ENCODE measurements around the gene SYNGAP1.

Gene SYNGAP1

GRCh38 chr6:33406126-33406525, 13.7 kb upstream of the SYNGAP1 start:
- H3K4me3 ChIP-seq (replicated peaks; ENCODE audit: low read depth, low read length), result no peak overlapping the region
- DNase-seq (ENCODE audit: low read depth), result no peak
- no peak for TF ChIP-seq CTCF (IDR thresholded peaks at IDR 0.05; ENCODE audit: low read length, missing control alignments)

- no peak overlapping the region for H3K4me3 ChIP-seq (replicated peaks; ENCODE audit: low read depth, low read length)
- peak; percentile 80 for DNase-seq (ENCODE audit: low read depth)
- peak; percentile 45 for TF ChIP-seq CTCF (IDR thresholded peaks at IDR 0.05; ENCODE audit: low read length, missing control alignments)
Observed at GRCh38 chr6:33407132-33407718, 12.6 kb upstream of the SYNGAP1 start.

GRCh38 chr6:33410050-33410710, 9.7 kb upstream of the SYNGAP1 start:
- DNase-seq (ENCODE audit: low read depth), result peak; percentile 98
- TF ChIP-seq CTCF (IDR thresholded peaks at IDR 0.05; ENCODE audit: low read length, missing control alignments), result no peak
- H3K4me3 ChIP-seq (replicated peaks; ENCODE audit: low read depth, low read length), result peak overlapping the region; percentile 72

- no peak for TF ChIP-seq CTCF (IDR thresholded peaks at IDR 0.05; ENCODE audit: low read length, missing control alignments)
- H3K4me3 ChIP-seq (replicated peaks; ENCODE audit: low read depth, low read length), result peak within 1 kb of the TSS; percentile 72
- DNase-seq (ENCODE audit: low read depth), result peak; percentile 86
Observed at GRCh38 chr6:33410711-33411631, 8.9 kb upstream of the SYNGAP1 start, which contains the start of gene PHF1. Gene PHF1, plus strand, starts transcription at chr6:33411014. Its CDS starts 1,250 bp downstream, at chr6:33412264.

- no peak for TF ChIP-seq CTCF (IDR thresholded peaks at IDR 0.05; ENCODE audit: low read length, missing control alignments)
- peak overlapping the region; percentile 65 for H3K4me3 ChIP-seq (replicated peaks; ENCODE audit: low read depth, low read length)
- DNase-seq (ENCODE audit: low read depth), result no peak
Observed at GRCh38 chr6:33411632-33412005, 8.2 kb upstream of the SYNGAP1 start.

- no peak for DNase-seq (ENCODE audit: low read depth)
- H3K4me3 ChIP-seq (replicated peaks; ENCODE audit: low read depth, low read length), result peak overlapping the region; percentile 65
- no peak for TF ChIP-seq CTCF (IDR thresholded peaks at IDR 0.05; ENCODE audit: low read length, missing control alignments)
Observed at GRCh38 chr6:33412140-33413009, 7.5 kb upstream of the SYNGAP1 start.

All from fibroblast of pulmonary artery (primary cell).